ENCODE results near the gene INTS1.
"Not testable (repeated sequence)": the region's sequence is repeated elsewhere in the genome, so short reads cannot be mapped to it uniquely, and the experiment has no call there.

Gene INTS1

GRCh38 chr7:1445341-1445740 is 58.8 kb downstream of the INTS1 start:
- Histone ChIP-seq H3K9me3 (ENCODE audit: low read length) (no peaks in the 10 kb centered on the region), H3K27ac (ENCODE audit: low read depth, low read length) (no peak overlapping the region), H3K4me3 (ENCODE audit: low read depth in 1 of 2, low read length in 2 of 2) (no peak overlapping the region), H3K27me3 (ENCODE audit: control insufficient read depth in 1 of 2, insufficient read depth in 2 of 2, low read length in 2 of 2) (no peaks in the 10 kb centered on the region), H3K9ac (ENCODE audit: low read length) (no peak overlapping the region), H3K36me3 (ENCODE audit: insufficient read depth, low read length) (no peaks in the 10 kb centered on the region), H3K4me1 (ENCODE audit: insufficient read depth, low read length) (no peaks in the 10 kb centered on the region)

- H3K27me3 ChIP-seq (ENCODE audit: control insufficient read depth in 1 of 2, insufficient read depth in 2 of 2, low read length in 2 of 2), result no peaks in the 10 kb centered on the region
- H3K4me1 ChIP-seq (ENCODE audit: insufficient read depth, low read length), result no peaks in the 10 kb centered on the region
- H3K27ac ChIP-seq (ENCODE audit: low read depth, low read length), result no peak overlapping the region
- H3K9ac ChIP-seq (ENCODE audit: low read length), result no peak overlapping the region
- H3K4me3 ChIP-seq (ENCODE audit: low read depth in 1 of 2, low read length in 2 of 2), result no peak overlapping the region
- H3K36me3 ChIP-seq (ENCODE audit: insufficient read depth, low read length), result no peaks in the 10 kb centered on the region
- no peaks in the 10 kb centered on the region for H3K9me3 ChIP-seq (ENCODE audit: low read length)
Measured at GRCh38 chr7:1444925-1445322, 59.3 kb downstream of the INTS1 start.

- no peaks in the 10 kb centered on the region for H3K9me3 ChIP-seq (ENCODE audit: low read length)
- no peak overlapping the region for H3K9ac ChIP-seq (ENCODE audit: low read length)
- H3K4me3 ChIP-seq (ENCODE audit: low read depth in 1 of 2, low read length in 2 of 2), result no peak overlapping the region
- no peaks in the 10 kb centered on the region for H3K4me1 ChIP-seq (ENCODE audit: insufficient read depth, low read length)
- no peak overlapping the region for H3K27ac ChIP-seq (ENCODE audit: low read depth, low read length)
- H3K27me3 ChIP-seq (ENCODE audit: control insufficient read depth in 1 of 2, insufficient read depth in 2 of 2, low read length in 2 of 2), result no peaks in the 10 kb centered on the region
- H3K36me3 ChIP-seq (ENCODE audit: insufficient read depth, low read length), result no peaks in the 10 kb centered on the region
Measured at GRCh38 chr7:1444214-1444924, 59.8 kb downstream of the INTS1 start.

GRCh38 chr7:1443587-1444200 is 60.5 kb downstream of the INTS1 start:
- not testable (repeated sequence) for H3K27ac ChIP-seq (ENCODE audit: low read depth, low read length); H3K36me3 ChIP-seq (ENCODE audit: insufficient read depth, low read length); H3K4me3 ChIP-seq (ENCODE audit: low read depth in 1 of 2, low read length in 2 of 2); H3K27me3 ChIP-seq (ENCODE audit: control insufficient read depth in 1 of 2, insufficient read depth in 2 of 2, low read length in 2 of 2); H3K4me1 ChIP-seq (ENCODE audit: insufficient read depth, low read length); H3K9me3 ChIP-seq (ENCODE audit: low read length); H3K9ac ChIP-seq (ENCODE audit: low read length)

GRCh38 chr7:1442355-1443124 is 61.6 kb downstream of the INTS1 start:
- no peak overlapping the region for H3K9ac ChIP-seq (ENCODE audit: low read length)
- no peaks in the 10 kb centered on the region for H3K36me3 ChIP-seq (ENCODE audit: insufficient read depth, low read length)
- H3K4me3 ChIP-seq (ENCODE audit: low read depth in 1 of 2, low read length in 2 of 2), result no peak overlapping the region
- H3K4me1 ChIP-seq (ENCODE audit: insufficient read depth, low read length), result no peaks in the 10 kb centered on the region
- no peaks in the 10 kb centered on the region for H3K27me3 ChIP-seq (ENCODE audit: control insufficient read depth in 1 of 2, insufficient read depth in 2 of 2, low read length in 2 of 2)
- H3K9me3 ChIP-seq (ENCODE audit: low read length), result no peaks in the 10 kb centered on the region
- no peak overlapping the region for H3K27ac ChIP-seq (ENCODE audit: low read depth, low read length)

- Histone ChIP-seq H3K27me3 (ENCODE audit: control insufficient read depth in 1 of 2, insufficient read depth in 2 of 2, low read length in 2 of 2) (no peaks in the 10 kb centered on the region), H3K36me3 (ENCODE audit: insufficient read depth, low read length) (no peaks in the 10 kb centered on the region), H3K9ac (ENCODE audit: low read length) (no peak overlapping the region), H3K4me1 (ENCODE audit: insufficient read depth, low read length) (no peaks in the 10 kb centered on the region), H3K9me3 (ENCODE audit: low read length) (no peaks in the 10 kb centered on the region), H3K27ac (ENCODE audit: low read depth, low read length) (no peak overlapping the region), H3K4me3 (ENCODE audit: low read depth in 1 of 2, low read length in 2 of 2) (no peak overlapping the region)
Measured at GRCh38 chr7:1441615-1442354, 62.4 kb downstream of the INTS1 start.

GRCh38 chr7:1440620-1441019 is 63.6 kb downstream of the INTS1 start:
- Histone ChIP-seq H3K36me3 (ENCODE audit: insufficient read depth, low read length) (no peaks in the 10 kb centered on the region), H3K27me3 (ENCODE audit: control insufficient read depth in 1 of 2, insufficient read depth in 2 of 2, low read length in 2 of 2) (no peaks in the 10 kb centered on the region), H3K4me3 (ENCODE audit: low read depth in 1 of 2, low read length in 2 of 2) (no peak overlapping the region), H3K4me1 (ENCODE audit: insufficient read depth, low read length) (no peaks in the 10 kb centered on the region), H3K27ac (ENCODE audit: low read depth, low read length) (no peak overlapping the region), H3K9ac (ENCODE audit: low read length) (no peak overlapping the region), H3K9me3 (ENCODE audit: low read length) (no peaks in the 10 kb centered on the region)

- H3K4me3 ChIP-seq (ENCODE audit: low read depth in 1 of 2, low read length in 2 of 2), result no peak overlapping the region
- no peaks in the 10 kb centered on the region for H3K4me1 ChIP-seq (ENCODE audit: insufficient read depth, low read length)
- no peak overlapping the region for H3K27ac ChIP-seq (ENCODE audit: low read depth, low read length)
- no peaks in the 10 kb centered on the region for H3K9me3 ChIP-seq (ENCODE audit: low read length)
- no peak overlapping the region for H3K9ac ChIP-seq (ENCODE audit: low read length)
- H3K36me3 ChIP-seq (ENCODE audit: insufficient read depth, low read length), result no peaks in the 10 kb centered on the region
- no peaks in the 10 kb centered on the region for H3K27me3 ChIP-seq (ENCODE audit: control insufficient read depth in 1 of 2, insufficient read depth in 2 of 2, low read length in 2 of 2)
Measured at GRCh38 chr7:1439373-1440363, 64.5 kb downstream of the INTS1 start.

GRCh38 chr7:1438821-1439220 is 65.4 kb downstream of the INTS1 start:
- no peak overlapping the region for H3K4me3 ChIP-seq (ENCODE audit: low read depth in 1 of 2, low read length in 2 of 2)
- no peaks in the 10 kb centered on the region for H3K4me1 ChIP-seq (ENCODE audit: insufficient read depth, low read length)
- H3K36me3 ChIP-seq (ENCODE audit: insufficient read depth, low read length), result no peaks in the 10 kb centered on the region
- H3K9me3 ChIP-seq (ENCODE audit: low read length), result no peaks in the 10 kb centered on the region
- no peak overlapping the region for H3K27ac ChIP-seq (ENCODE audit: low read depth, low read length)
- no peak overlapping the region for H3K9ac ChIP-seq (ENCODE audit: low read length)
- H3K27me3 ChIP-seq (ENCODE audit: control insufficient read depth in 1 of 2, insufficient read depth in 2 of 2, low read length in 2 of 2), result no peaks in the 10 kb centered on the region

GRCh38 chr7:1438208-1438607 is 66.0 kb downstream of the INTS1 start:
- no peaks in the 10 kb centered on the region for H3K4me1 ChIP-seq (ENCODE audit: insufficient read depth, low read length)
- no peak overlapping the region for H3K4me3 ChIP-seq (ENCODE audit: low read depth in 1 of 2, low read length in 2 of 2)
- H3K9me3 ChIP-seq (ENCODE audit: low read length), result no peaks in the 10 kb centered on the region
- no peak overlapping the region for H3K27ac ChIP-seq (ENCODE audit: low read depth, low read length)
- H3K9ac ChIP-seq (ENCODE audit: low read length), result no peak overlapping the region
- no peaks in the 10 kb centered on the region for H3K36me3 ChIP-seq (ENCODE audit: insufficient read depth, low read length)
- H3K27me3 ChIP-seq (ENCODE audit: control insufficient read depth in 1 of 2, insufficient read depth in 2 of 2, low read length in 2 of 2), result no peaks in the 10 kb centered on the region

Data from muscle layer of colon (tissue), 2 donors.